Activated CD4-positive, alpha-beta T cell treated with anti-CD3 and anti-CD28 coated beads for 36 hours (primary cell): Measurements from ENCODE around the gene UNC5C. TPM values are rescaled to one million over a fixed set of nuclear protein-coding genes. Genes with fewer than 3 reads are reported as not detected.

Experiments
- ATAC-seq: fragments of 200-7000 bp; cut with Tn5 transposase; one replicate; pipeline ENCODE4 v1.10.0; 2021; ENCODE audit warnings: mild to moderate bottlenecking, moderate library complexity
- CTCF ChIA-PET: fragments of 350-600 bp; sonication (Branson Sonifier 250); formaldehyde crosslinking; loops from one replicate; lab custom pipeline; 2021; ENCODE audit warnings: antibody characterized with exemption; lab: Charles Lee
- POLR2A ChIA-PET: fragments of 350-600 bp; sonication (Branson Sonifier 250); formaldehyde crosslinking; loops from one replicate; lab custom pipeline; 2021; ENCODE audit warnings: antibody characterized with exemption, inconsistent platforms; lab: Charles Lee
- DNase-seq: peaks from one replicate; pipeline ENCODE4 v3.0.0-alpha.2; 2020
- H3K27ac Mint-ChIP-seq: one replicate; pipeline ENCODE4 v1.8.0; 2021; ENCODE audit warnings: mixed read lengths
- H3K27me3 Mint-ChIP-seq: one replicate; pipeline ENCODE4 v1.8.0; 2021; ENCODE audit warnings: mixed read lengths
- H3K36me3 Mint-ChIP-seq: one replicate; pipeline ENCODE4 v1.8.0; 2021; ENCODE audit warnings: low read depth, mixed read lengths
- H3K4me1 Mint-ChIP-seq: one replicate; pipeline ENCODE4 v1.8.0; 2021; ENCODE audit warnings: mixed read lengths
- H3K4me3 Mint-ChIP-seq: one replicate; pipeline ENCODE4 v1.8.0; 2021; ENCODE audit warnings: mild to moderate bottlenecking, moderate library complexity, mixed read lengths
- H3K9me3 Mint-ChIP-seq: one replicate; pipeline ENCODE4 v1.8.0; 2021; ENCODE audit warnings: low read depth, mixed read lengths
- intact Hi-C, 2 experiments: fragments of 100-400 bp; cut with DNase I in 1 of 2; cut with micrococcal nuclease in 1 of 2; formaldehyde crosslinking; loops; one replicate each; pipeline versions ENCODE4 v1.14.2 to v1.15.1; 2022 to 2024; cut with DNase I, micrococcal nuclease
- total RNA-seq, 2 experiments: library from RNA; stranded (reverse); gene quantifications; one replicate each; pipeline ENCODE4 v1.2.3, GENCODE V29; 2021

Gene UNC5C
- total RNA-seq, 2 experiments from 2014 or later, result 0.07 TPM; not detected in 1

GRCh38 chr4:95386410-95386809, 162.4 kb downstream of the UNC5C start:
- no peaks in the 10 kb centered on the region for H3K27me3 Mint-ChIP-seq

GRCh38 chr4:95381843-95382580, 166.8 kb downstream of the UNC5C start:
- ChIA-PET POLR2A (no interaction called here), CTCF (interaction anchor here (0.7 kb wide), 1 partner anchor 163 kb away, joined by 4 read pairs; no protein-coding TSS in a partner anchor)
- intact Hi-C loops, result no loop called here
- Mint-ChIP-seq H3K36me3 (no peaks in the 10 kb centered on the region), H3K4me1 (peaks cover 3% of the 10 kb centered on the region), H3K9me3 (no peaks in the 10 kb centered on the region), H3K4me3 (no peak overlapping the region), H3K27me3 (no peaks in the 10 kb centered on the region), H3K27ac (no peak overlapping the region)
- DNase-seq, result no peak
- ATAC-seq, result no peak

More at GRCh38 chr4:95386410-95386809, 162.4 kb downstream of the UNC5C start:
- Mint-ChIP-seq H3K27ac (no peak overlapping the region), H3K4me1 (peaks cover 3% of the 10 kb centered on the region), H3K36me3 (no peaks in the 10 kb centered on the region), H3K4me3 (no peak overlapping the region), H3K9me3 (no peaks in the 10 kb centered on the region)
- DNase-seq, result no peak
- intact Hi-C loops, result no loop called here
- ChIA-PET CTCF (interaction anchor here (1.6 kb wide), 1 partner anchor 15 kb away, joined by 6 read pairs; no protein-coding TSS in a partner anchor), POLR2A (no interaction called here)
- ATAC-seq, result no peak

GRCh38 chr4:95379633-95380032, 169.1 kb downstream of the UNC5C start:
- POLR2A ChIA-PET, result no interaction called here
- H3K36me3 Mint-ChIP-seq, result no peaks in the 10 kb centered on the region
- H3K27ac Mint-ChIP-seq, result no peak overlapping the region
- intact Hi-C loops, result no loop called here
- no peaks in the 10 kb centered on the region for H3K4me1 Mint-ChIP-seq
- no peaks in the 10 kb centered on the region for H3K9me3 Mint-ChIP-seq
- no peaks in the 10 kb centered on the region for H3K27me3 Mint-ChIP-seq
- DNase-seq (no peak), ATAC-seq (no peak)
- CTCF ChIA-PET, result interaction anchor here (0.6 kb wide), 1 partner anchor 252 kb away, joined by 3 read pairs; no protein-coding TSS in a partner anchor
- H3K4me3 Mint-ChIP-seq, result no peak overlapping the region

GRCh38 chr4:95377366-95377900, 171.3 kb downstream of the UNC5C start:
- ChIA-PET POLR2A (no interaction called here), CTCF (no interaction called here)
- Mint-ChIP-seq H3K27ac (no peak overlapping the region), H3K36me3 (no peaks in the 10 kb centered on the region), H3K4me3 (no peak overlapping the region), H3K27me3 (no peaks in the 10 kb centered on the region), H3K9me3 (no peaks in the 10 kb centered on the region), H3K4me1 (no peaks in the 10 kb centered on the region)
- intact Hi-C loops, result no loop called here
- ATAC-seq (no peak), DNase-seq (no peak)

GRCh38 chr4:95371476-95372224, 177.1 kb downstream of the UNC5C start:
- intact Hi-C loops, result no loop called here
- ChIA-PET CTCF (interaction anchor here (1.3 kb wide), 1 partner anchor 16 kb away, joined by 6 read pairs; no protein-coding TSS in a partner anchor), POLR2A (no interaction called here)
- Mint-ChIP-seq H3K4me3 (no peak overlapping the region), H3K27ac (no peak overlapping the region), H3K9me3 (no peaks in the 10 kb centered on the region), H3K27me3 (no peaks in the 10 kb centered on the region), H3K36me3 (no peaks in the 10 kb centered on the region), H3K4me1 (no peaks in the 10 kb centered on the region)
- DNase-seq, result no peak
- ATAC-seq, result no peak

GRCh38 chr4:95367824-95368223, 180.9 kb downstream of the UNC5C start:
- H3K9me3 Mint-ChIP-seq, result no peaks in the 10 kb centered on the region
- H3K4me1 Mint-ChIP-seq, result no peaks in the 10 kb centered on the region
- ChIA-PET CTCF (no interaction called here), POLR2A (no interaction called here)
- ATAC-seq (no peak), DNase-seq (no peak)
- intact Hi-C loops, result no loop called here
- H3K27ac Mint-ChIP-seq, result no peak overlapping the region
- no peak overlapping the region for H3K4me3 Mint-ChIP-seq
- H3K36me3 Mint-ChIP-seq, result no peaks in the 10 kb centered on the region
- no peaks in the 10 kb centered on the region for H3K27me3 Mint-ChIP-seq

- no peaks in the 10 kb centered on the region for H3K36me3 Mint-ChIP-seq
- no peak for ATAC-seq
- intact Hi-C loops, result no loop called here
- no peaks in the 10 kb centered on the region for H3K4me1 Mint-ChIP-seq
- no peak overlapping the region for H3K4me3 Mint-ChIP-seq
- ChIA-PET CTCF (no interaction called here), POLR2A (no interaction called here)
- no peaks in the 10 kb centered on the region for H3K9me3 Mint-ChIP-seq
- no peak overlapping the region for H3K27ac Mint-ChIP-seq
- no peaks in the 10 kb centered on the region for H3K27me3 Mint-ChIP-seq
- DNase-seq, result no peak
These were observed 184.8 kb downstream of the UNC5C start for GRCh38 chr4:95363966-95364365.

- intact Hi-C loops, result no loop called here
- CTCF ChIA-PET, result no interaction called here
- H3K4me3 Mint-ChIP-seq, result no peak overlapping the region
These were observed 185.2 kb downstream of the UNC5C start for GRCh38 chr4:95363559-95363925.

GRCh38 chr4:95362906-95363558, 185.7 kb downstream of the UNC5C start:
- no peaks in the 10 kb centered on the region for H3K9me3 Mint-ChIP-seq
- no peak overlapping the region for H3K4me3 Mint-ChIP-seq
- H3K36me3 Mint-ChIP-seq, result no peaks in the 10 kb centered on the region
- CTCF ChIA-PET, result interaction anchor here (1.1 kb wide), 1 partner anchor 16 kb away, joined by 4 read pairs; no protein-coding TSS in a partner anchor
- POLR2A ChIA-PET, result no interaction called here
- peak; percentile 40 for DNase-seq
- no peaks in the 10 kb centered on the region for H3K27me3 Mint-ChIP-seq
- intact Hi-C loops, result no loop called here
- no peak for ATAC-seq
- no peak overlapping the region for H3K27ac Mint-ChIP-seq
- H3K4me1 Mint-ChIP-seq, result no peaks in the 10 kb centered on the region

More at GRCh38 chr4:95363559-95363925, 185.2 kb downstream of the UNC5C start:
- Mint-ChIP-seq H3K27ac (no peak overlapping the region), H3K27me3 (no peaks in the 10 kb centered on the region), H3K36me3 (no peaks in the 10 kb centered on the region), H3K9me3 (no peaks in the 10 kb centered on the region), H3K4me1 (no peaks in the 10 kb centered on the region)
- POLR2A ChIA-PET, result no interaction called here
- DNase-seq (no peak), ATAC-seq (no peak)

GRCh38 chr4:95362066-95362465, 186.7 kb downstream of the UNC5C start:
- H3K27me3 Mint-ChIP-seq, result no peaks in the 10 kb centered on the region
- ATAC-seq (no peak), DNase-seq (no peak)
- intact Hi-C loops, result no loop called here
- no peak overlapping the region for H3K27ac Mint-ChIP-seq
- H3K36me3 Mint-ChIP-seq, result no peaks in the 10 kb centered on the region
- ChIA-PET CTCF (interaction anchor here (1.1 kb wide), 1 partner anchor 17 kb away, joined by 4 read pairs; no protein-coding TSS in a partner anchor), POLR2A (no interaction called here)
- no peak overlapping the region for H3K4me3 Mint-ChIP-seq
- no peaks in the 10 kb centered on the region for H3K9me3 Mint-ChIP-seq
- H3K4me1 Mint-ChIP-seq, result no peaks in the 10 kb centered on the region

- Mint-ChIP-seq H3K27ac (no peak overlapping the region), H3K9me3 (no peaks in the 10 kb centered on the region), H3K27me3 (no peaks in the 10 kb centered on the region), H3K36me3 (no peaks in the 10 kb centered on the region), H3K4me3 (no peak overlapping the region), H3K4me1 (no peaks in the 10 kb centered on the region)
- no peak for DNase-seq
- intact Hi-C loops, result no loop called here
- CTCF ChIA-PET, result no interaction called here
- POLR2A ChIA-PET, result no interaction called here
- no peak for ATAC-seq
These were observed 187.1 kb downstream of the UNC5C start for GRCh38 chr4:95361696-95361965.
